HG02759 (cell line): Measurements from ENCODE around the gene POM121C.
"Not testable (repeated sequence)": the region's sequence is repeated elsewhere in the genome, so short reads cannot be mapped to it uniquely, and the experiment has no call there.

Experiments used
- ATAC-seq: cut with Tn5 transposase; IDR thresholded peaks from one replicate; pipeline ENCODE4 v1.9.1; 2021; ENCODE audit warnings: mild to moderate bottlenecking, moderate library complexity; ENCODE audit not compliant: unreplicated experiment

POM121C gene

GRCh38 chr7:75439000-75439399 lies 47.1 kb downstream of the POM121C start:
- ATAC-seq = not testable (repeated sequence)

- ATAC-seq = not testable (repeated sequence)
Measured at GRCh38 chr7:75423481-75423880, 62.6 kb downstream of the POM121C start.

DNA sequence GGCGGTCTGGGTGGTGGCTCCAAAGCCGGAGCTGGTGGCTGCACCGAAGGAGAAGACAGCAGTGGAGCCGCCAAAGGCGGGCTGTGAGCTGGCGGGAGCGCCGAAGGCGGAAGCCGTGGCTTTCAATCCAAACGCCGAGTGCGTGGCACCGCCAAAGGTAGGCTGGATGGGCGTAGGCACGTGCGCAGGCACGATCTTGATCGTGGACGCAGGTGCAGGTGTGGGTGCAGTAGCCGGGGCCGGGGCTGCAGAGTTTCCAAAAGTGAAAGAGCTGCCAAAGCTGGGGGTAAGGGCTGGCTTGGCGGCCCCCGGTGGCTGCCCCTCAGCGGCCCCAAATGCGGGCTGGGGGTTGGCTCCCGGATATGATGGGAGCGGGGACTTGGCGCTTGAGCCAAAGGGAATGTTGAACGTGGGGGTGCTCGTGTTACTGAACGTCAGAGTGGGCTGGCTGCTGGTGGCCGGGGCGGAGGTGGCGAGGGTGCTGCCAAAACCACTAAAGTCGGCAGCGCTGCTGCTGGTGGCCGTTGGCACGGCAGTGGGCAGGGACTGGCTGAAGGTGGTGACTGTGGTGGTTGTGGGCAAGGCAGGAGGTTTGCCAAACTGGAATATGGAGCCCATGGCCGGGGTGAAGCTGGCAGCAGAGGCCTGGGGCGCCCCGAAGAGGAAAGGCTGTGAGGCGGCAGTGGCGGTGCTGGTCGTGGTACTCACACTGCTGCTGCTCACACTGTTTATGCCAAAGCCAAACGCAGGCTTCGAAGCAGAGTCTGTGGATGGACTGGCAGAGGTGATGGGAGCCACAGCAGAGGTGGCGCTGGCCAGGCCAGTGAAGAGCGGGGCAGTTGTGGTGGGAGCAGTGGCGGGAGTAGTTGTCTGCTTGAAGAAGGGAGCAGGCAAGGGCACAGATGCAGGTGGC lies 64.0 kb downstream of the POM121C start:
- ATAC-seq = not testable (repeated sequence)

DNA sequence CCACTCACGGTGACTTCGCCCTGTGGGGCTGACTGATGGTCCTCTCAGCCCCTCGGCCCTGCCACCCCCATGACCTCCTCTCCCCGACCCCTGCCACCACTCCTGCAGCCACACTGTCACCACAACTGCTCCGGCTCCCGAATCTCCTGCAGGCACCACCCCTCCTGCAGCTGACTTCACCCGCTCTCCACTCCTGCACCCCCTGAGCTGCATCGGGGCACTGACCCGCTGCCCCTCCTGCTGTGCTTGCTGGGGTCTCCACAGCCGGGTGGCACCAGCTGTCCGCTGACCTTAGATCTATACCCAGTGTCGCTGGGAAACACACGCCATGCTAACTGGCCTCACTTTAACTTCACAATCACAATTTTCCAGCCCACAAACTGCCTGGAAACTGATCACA lies 65.9 kb downstream of the POM121C start:
- ATAC-seq = not testable (repeated sequence)

GRCh38 chr7:75419693-75420092 lies 66.4 kb downstream of the POM121C start:
- not testable (repeated sequence) for ATAC-seq

GRCh38 chr7:75419210-75419609 lies 66.9 kb downstream of the POM121C start:
- ATAC-seq = not testable (repeated sequence)

- ATAC-seq = not testable (repeated sequence)
Measured at GRCh38 chr7:75418292-75418858, 67.7 kb downstream of the POM121C start.

DNA sequence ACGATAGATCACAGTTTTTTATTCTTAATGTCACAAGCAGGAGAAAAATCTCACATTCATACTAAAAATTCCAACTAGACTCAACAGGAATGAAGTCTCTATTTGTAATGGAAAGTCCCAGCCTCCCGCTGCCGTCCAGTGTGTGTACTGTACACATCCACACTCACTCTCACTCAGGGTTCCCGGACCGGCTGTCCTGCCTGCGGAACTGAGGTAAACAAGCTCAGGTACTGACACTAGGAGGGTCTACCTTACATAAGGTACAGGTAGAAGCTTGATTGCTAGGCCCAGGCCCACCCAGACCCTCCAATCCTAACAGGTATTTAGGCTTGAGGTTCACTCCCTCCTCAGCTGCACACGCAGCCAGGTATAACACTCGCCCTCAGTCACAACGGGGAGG lies 69.3 kb downstream of the POM121C start:
- not testable (repeated sequence) for ATAC-seq

- ATAC-seq = not testable (repeated sequence)
Measured at GRCh38 chr7:75415829-75416373, 70.2 kb downstream of the POM121C start.

DNA sequence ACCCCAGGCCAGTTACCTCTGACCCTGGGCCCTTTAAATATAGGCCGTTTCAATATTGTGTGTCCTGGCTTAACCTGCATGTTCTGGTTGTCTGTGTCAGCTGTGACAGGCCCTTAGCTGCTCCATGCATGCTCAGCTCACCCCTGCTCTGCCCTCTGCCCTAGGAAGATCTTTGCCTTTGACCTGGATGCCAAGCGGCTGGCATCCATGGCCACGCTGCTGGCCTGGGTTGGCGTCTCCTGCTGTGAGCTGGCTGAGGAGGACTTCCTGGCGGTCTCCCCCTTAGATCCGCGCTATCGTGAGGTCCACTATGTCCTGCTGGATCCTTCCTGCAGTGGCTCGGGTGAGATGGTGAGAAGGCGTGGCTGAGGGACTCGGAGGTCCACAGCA lies 70.7 kb downstream of the POM121C start:
- ATAC-seq = not testable (repeated sequence)

DNA sequence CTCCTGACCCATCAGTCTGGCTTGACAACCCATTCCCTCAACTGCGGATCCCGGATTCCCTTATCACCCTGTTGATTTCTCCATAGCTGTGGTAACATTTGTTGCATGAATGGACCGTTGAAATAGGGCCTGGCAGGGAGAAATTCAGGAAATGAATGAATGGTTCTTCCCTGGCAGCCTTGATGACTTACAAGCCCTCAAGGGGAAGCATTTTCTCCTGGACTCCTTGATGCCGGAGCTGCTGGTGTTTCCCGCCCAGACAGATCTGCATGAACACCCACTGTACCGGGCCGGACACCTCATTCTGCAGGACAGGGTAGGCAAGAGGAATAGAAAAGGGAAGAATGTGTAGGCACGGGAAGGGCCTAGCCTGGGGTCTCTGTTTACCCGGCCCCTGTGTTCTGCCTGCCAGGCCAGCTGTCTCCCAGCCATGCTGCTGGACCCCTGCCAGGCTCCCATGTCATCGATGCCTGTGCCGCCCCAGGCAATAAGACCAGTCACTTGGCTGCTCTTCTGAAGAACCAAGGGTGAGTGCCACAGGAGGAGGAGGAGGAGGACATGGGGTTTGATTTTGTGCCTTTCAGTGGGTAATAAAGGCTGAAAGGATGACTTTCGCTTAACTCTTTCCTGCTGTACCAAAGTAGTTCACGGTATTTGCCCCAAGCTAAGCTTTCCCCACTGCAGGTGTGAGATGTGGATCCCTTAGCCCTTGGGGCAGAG lies 71.2 kb downstream of the POM121C start:
- ATAC-seq = not testable (repeated sequence)

DNA sequence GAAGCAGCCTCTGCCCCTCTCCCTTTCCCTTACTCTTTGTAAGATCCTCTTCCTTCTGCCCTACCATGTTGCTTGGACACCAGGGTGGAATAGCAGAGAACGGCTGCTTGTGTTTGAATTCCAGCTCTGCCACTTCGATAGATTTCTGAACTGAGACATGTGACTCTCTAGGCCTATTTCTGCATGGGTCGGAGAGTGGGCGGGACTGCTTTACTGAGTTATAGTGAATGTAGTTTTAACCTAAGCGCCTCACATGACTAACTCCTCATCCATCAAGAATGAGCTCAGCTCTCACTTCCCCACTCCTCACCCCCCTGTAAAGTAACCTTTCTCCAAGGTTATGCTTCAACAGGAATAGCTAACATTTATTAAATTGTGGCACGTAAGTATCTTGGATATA lies 71.9 kb downstream of the POM121C start:
- not testable (repeated sequence) for ATAC-seq

DNA sequence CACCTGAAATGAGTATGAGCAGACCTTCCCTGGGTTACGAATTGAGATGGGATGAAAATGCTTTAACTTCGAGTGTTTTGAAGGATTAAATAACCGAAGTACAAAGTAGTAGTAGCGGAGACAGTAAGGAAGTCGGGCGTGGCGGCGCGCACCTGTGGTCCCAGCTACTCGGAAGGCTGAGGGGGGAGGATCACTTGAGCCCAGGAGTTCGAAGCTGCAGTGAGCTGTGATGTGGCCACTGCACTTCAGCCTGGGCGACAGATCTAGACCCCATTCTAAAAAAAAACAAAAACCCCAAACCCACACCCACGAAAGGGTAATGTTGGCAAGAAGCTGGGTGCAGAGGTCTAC lies 75.3 kb downstream of the POM121C start:
- ATAC-seq = peak; percentile 7

DNA sequence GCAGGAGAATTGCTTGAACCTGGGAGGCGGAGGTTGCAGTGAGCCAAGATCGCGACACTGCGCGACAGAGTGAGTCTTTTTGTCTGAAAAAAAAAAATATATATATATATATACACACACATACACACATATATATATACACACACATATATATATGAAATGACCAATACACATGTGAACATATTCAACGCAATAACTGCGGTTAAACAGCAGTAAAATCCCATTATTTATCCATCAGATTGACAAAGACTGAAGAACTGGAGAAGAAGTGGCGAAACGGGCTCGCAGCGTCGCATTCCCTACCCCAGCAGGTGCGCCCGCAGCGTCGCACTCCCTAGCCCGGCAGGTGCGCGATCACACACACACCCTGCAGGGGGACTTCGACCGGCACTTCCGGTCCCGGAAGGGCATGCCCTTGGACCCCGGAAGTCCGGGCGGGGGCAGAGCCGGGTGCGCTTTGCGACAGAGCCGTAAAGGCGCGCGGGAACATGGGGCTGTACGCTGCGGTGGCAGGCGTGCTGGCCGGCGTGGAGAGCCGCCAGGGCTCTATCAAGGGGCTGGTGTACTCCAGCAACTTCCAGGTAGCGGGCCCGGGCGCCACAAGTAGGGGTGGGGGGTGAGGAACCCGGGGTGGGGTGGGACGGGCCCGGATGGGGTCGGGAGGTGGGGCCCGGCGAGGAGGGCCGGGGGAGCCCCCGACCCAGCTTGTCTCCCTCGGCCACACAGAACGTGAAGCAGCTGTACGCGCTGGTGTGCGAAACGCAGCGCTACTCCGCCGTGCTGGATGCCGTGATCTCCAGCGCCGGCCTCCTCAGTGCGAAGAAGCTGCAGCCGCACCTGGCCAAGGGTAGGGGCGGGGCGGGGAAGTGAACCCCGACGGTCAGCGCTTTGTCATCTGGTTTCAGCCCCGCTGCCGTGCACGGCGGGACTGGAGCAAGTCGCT lies 75.9 kb downstream of the POM121C start:
- ATAC-seq = peak; percentile 92

- ATAC-seq = not testable (repeated sequence)
Measured at GRCh38 chr7:75404663-75405062, 81.4 kb downstream of the POM121C start.

- not testable (repeated sequence) for ATAC-seq
Measured at GRCh38 chr7:75403455-75404443, 82.3 kb downstream of the POM121C start.

- not testable (repeated sequence) for ATAC-seq
Measured at GRCh38 chr7:75400575-75400974, 85.5 kb downstream of the POM121C start.

GRCh38 chr7:75398771-75399700 lies 87.1 kb downstream of the POM121C start:
- peak; percentile 52 for ATAC-seq
